Mammary epithelial cell (primary cell): Measurements from ENCODE around the gene NEK4.

Experiments used
- CTCF ChIP-seq, 2 donors: IDR thresholded peaks in 1 of 2; conservative IDR thresholded peaks in 1 of 2; 2 replicates each; pipeline ENCODE4 v1.5.1; 2011 to 2012; ENCODE audit warnings: inconsistent platforms in 2 of 2, low read length in 2 of 2, mild to moderate bottlenecking in 2 of 2, control low read depth in 1 of 2, low read depth in 1 of 2; ENCODE audit not compliant: insufficient read depth in 1 of 2; ENCODE audit errors: extremely low read depth in 1 of 2
- EZH2 ChIP-seq: IDR thresholded peaks from 2 replicates; pipeline ENCODE4 v1.6.1; 2012; ENCODE audit warnings: low read length, inconsistent platforms, borderline replicate concordance

GRCh38 chr3:52784021-52784621 is 13.4 kb upstream of the NEK4 start:
- TF ChIP-seq CTCF (conservative IDR thresholded peaks at IDR 0.05 in 1 of 2, IDR thresholded peaks at IDR 0.05 in 1 of 2; ENCODE audit: extremely low read depth in 1 of 2, insufficient read depth in 1 of 2, low read depth in 1 of 2, low read length in 2 of 2): no peak
- TF ChIP-seq EZH2: no peak
